Panc1 (cell line): ENCODE data around the gene HOXB2. TPM values are rescaled to one million over a fixed set of nuclear protein-coding genes. Genes with fewer than 3 reads are reported as not detected.
A peak's percentile ranks its signal among the peaks of the same experiment; 100 is the strongest.

Source experiments
- ATAC-seq: fragments of 200-7000 bp; cut with Tn5 transposase; 2 replicates; pipeline ENCODE4 v1.9.1; 2020; ENCODE audit warnings: mild to moderate bottlenecking, moderate library complexity
- BruUV-seq: library from RNA; stranded (reverse); fragments of 400-500 nt; replicated peaks from 2 replicates; lab custom pipeline; 2021; lab: Mats Ljungman, UMichigan
- CTCF ChIA-PET: fragments of 300-600 bp; sonication (Branson Sonifier 250); formaldehyde crosslinking; loops from one replicate; lab custom pipeline; 2022; ENCODE audit warnings: antibody characterized with exemption; lab: Charles Lee
- POLR2A ChIA-PET: fragments of 300-600 bp; sonication (Branson Sonifier 250); formaldehyde crosslinking; loops from one replicate; lab custom pipeline; 2022; ENCODE audit warnings: antibody characterized with exemption; lab: Charles Lee
- DNase-seq: peaks from one replicate; pipeline ENCODE4 v3.0.0-alpha.2; 2010; ENCODE audit warnings: low read depth, low spot score
- H3K27ac ChIP-seq: 2 replicates; pipeline ENCODE4 v1.5.1; 2011; ENCODE audit warnings: mild to moderate bottlenecking, low read length, inconsistent platforms
- H3K27me3 ChIP-seq: fragments of 200-500 bp; sonication (Bioruptor generic); 2 replicates; pipeline ENCODE4 v1.6.0; 2014; ENCODE audit warnings: low read length, inconsistent platforms; ENCODE audit not compliant: control insufficient read depth, insufficient read depth
- H3K36me3 ChIP-seq: fragments of 200-500 bp; sonication (Bioruptor generic); 2 replicates; pipeline ENCODE4 v1.5.1; 2014; ENCODE audit warnings: inconsistent platforms, mild to moderate bottlenecking, low read length, moderate library complexity; ENCODE audit not compliant: control insufficient read depth, insufficient read depth
- H3K4me1 ChIP-seq: 2 replicates; pipeline ENCODE4 v1.5.1; 2011; ENCODE audit warnings: inconsistent platforms, mild to moderate bottlenecking, low read length, moderate library complexity; ENCODE audit not compliant: control insufficient read depth, insufficient read depth
- H3K4me3 ChIP-seq, 2 experiments: 2 replicates each; pipeline ENCODE4 v1.5.1; 2011 to 2012; ENCODE audit warnings: low read depth in 2 of 2, low read length in 2 of 2, mild to moderate bottlenecking in 2 of 2, inconsistent platforms in 1 of 2, moderate library complexity in 1 of 2
- H3K9me3 ChIP-seq: fragments of 200-500 bp; sonication (Bioruptor generic); 2 replicates; pipeline ENCODE4 v1.5.1; 2014; ENCODE audit warnings: low read depth, mild to moderate bottlenecking, inconsistent platforms, low read length, moderate library complexity; ENCODE audit not compliant: control insufficient read depth, insufficient read depth
- CTCF ChIP-seq: fragments of 450-650 bp; IDR thresholded peaks from 2 replicates; pipeline ENCODE4 v1.5.1; 2017; ENCODE audit warnings: mild to moderate bottlenecking
- POLR2AphosphoS5 ChIP-seq: IDR thresholded peaks from 2 replicates; pipeline ENCODE4 v1.6.1; 2012; ENCODE audit warnings: mild to moderate bottlenecking, low read depth, low read length, moderate library complexity
- SIN3A ChIP-seq: IDR thresholded peaks from 2 replicates; pipeline ENCODE4 v1.6.1; 2012; ENCODE audit warnings: low read depth, mild to moderate bottlenecking, low read length, moderate library complexity, borderline replicate concordance; ENCODE audit not compliant: insufficient read depth
- TCF7L2 ChIP-seq: IDR thresholded peaks from 2 replicates; pipeline ENCODE4 v1.6.1; 2011; ENCODE audit warnings: mild to moderate bottlenecking, low read depth, low read length, inconsistent platforms
- in situ Hi-C: cut with HindIII; loops from 2 replicates; pipeline ENCODE4 v1.10.0; 2016; ENCODE audit warnings: low sequenced_read_pairs, low pct_unique_long_range_greater_than_20kb
- intact Hi-C: fragments of 100-400 bp; cut with micrococcal nuclease; formaldehyde crosslinking; loops from one replicate; pipeline ENCODE4 v1.10.0; 2022; ENCODE audit not compliant: unreplicated experiment
- total RNA-seq: library from RNA; stranded (reverse); gene quantifications from one replicate; pipeline ENCODE4 v1.2.1, GENCODE V29; 2021; ENCODE audit not compliant: unreplicated experiment
- TF ChIP-seq, protein P1 (sequence below), 2 experiments: IDR thresholded peaks; 2 replicates each; pipeline ENCODE4 v1.6.1; 2011 to 2012; ENCODE audit warnings: low read depth in 2 of 2, control low read depth in 1 of 2, low read length in 1 of 2, mild to moderate bottlenecking in 1 of 2, moderate library complexity in 1 of 2; ENCODE audit not compliant: insufficient read depth in 1 of 2

HOXB2 gene
- total RNA-seq, 1 experiment from 2014 or later = 70.1 TPM

DNA sequence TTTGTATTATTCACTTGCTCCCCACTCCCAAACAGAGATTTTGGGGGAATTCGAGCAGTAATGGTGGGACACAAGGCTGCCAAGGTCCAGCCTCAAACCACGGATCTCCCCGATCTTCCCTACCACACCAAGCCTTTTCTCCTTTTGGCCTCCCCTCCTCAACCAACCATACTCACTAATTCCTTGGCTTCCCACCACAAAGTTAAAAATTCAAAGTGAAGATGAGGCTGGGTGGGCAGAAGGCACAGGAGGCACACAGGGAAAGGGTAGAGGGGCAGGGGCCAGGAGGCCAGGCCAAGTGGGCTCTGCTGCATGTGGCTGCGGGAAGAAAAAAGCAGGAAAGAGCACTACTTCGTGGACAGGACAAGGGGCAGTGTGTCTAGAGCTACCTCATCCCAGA, 18.0 kb upstream of the HOXB2 start:
- TF ChIP-seq SIN3A = no peak
- TF ChIP-seq POLR2AphosphoS5 = no peak
- TF ChIP-seq, protein P1, sequence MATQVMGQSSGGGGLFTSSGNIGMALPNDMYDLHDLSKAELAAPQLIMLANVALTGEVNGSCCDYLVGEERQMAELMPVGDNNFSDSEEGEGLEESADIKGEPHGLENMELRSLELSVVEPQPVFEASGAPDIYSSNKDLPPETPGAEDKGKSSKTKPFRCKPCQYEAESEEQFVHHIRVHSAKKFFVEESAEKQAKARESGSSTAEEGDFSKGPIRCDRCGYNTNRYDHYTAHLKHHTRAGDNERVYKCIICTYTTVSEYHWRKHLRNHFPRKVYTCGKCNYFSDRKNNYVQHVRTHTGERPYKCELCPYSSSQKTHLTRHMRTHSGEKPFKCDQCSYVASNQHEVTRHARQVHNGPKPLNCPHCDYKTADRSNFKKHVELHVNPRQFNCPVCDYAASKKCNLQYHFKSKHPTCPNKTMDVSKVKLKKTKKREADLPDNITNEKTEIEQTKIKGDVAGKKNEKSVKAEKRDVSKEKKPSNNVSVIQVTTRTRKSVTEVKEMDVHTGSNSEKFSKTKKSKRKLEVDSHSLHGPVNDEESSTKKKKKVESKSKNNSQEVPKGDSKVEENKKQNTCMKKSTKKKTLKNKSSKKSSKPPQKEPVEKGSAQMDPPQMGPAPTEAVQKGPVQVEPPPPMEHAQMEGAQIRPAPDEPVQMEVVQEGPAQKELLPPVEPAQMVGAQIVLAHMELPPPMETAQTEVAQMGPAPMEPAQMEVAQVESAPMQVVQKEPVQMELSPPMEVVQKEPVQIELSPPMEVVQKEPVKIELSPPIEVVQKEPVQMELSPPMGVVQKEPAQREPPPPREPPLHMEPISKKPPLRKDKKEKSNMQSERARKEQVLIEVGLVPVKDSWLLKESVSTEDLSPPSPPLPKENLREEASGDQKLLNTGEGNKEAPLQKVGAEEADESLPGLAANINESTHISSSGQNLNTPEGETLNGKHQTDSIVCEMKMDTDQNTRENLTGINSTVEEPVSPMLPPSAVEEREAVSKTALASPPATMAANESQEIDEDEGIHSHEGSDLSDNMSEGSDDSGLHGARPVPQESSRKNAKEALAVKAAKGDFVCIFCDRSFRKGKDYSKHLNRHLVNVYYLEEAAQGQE (IDR thresholded peaks at IDR 0.05; ENCODE audit: insufficient read depth in 1 of 2, low read depth in 2 of 2, low read length in 1 of 2) = no peak
- TF ChIP-seq TCF7L2 = no peak
- TF ChIP-seq CTCF = no peak
- CTCF ChIA-PET = interaction anchor here (0.5 to 0.6 kb wide), 2 partner anchors 11 to 268 kb away, joined by 3 to 4 read pairs; no protein-coding TSS in a partner anchor
- peaks cover 4% of the 10 kb centered on the region; the same call in 1 of the 2 replicates for H3K36me3 ChIP-seq
- H3K9me3 ChIP-seq = no peaks in the 10 kb centered on the region
- peak overlapping the region; percentile 97 for H3K27ac ChIP-seq
- DNase-seq = no peak
- in situ Hi-C loops (no loop called here), intact Hi-C loops (no loop called here)
- BruUV-seq = no TSS peak
- H3K4me1 ChIP-seq = peaks cover 95% of the 10 kb centered on the region
- no peaks in the 10 kb centered on the region for H3K27me3 ChIP-seq
- peak overlapping the region; percentile 16 to 36; a peak in 3 of 4 replicates for H3K4me3 ChIP-seq
- 0 out of 2 replicates have a peak, but pooled peaks have one; percentile 0 for ATAC-seq
- POLR2A ChIA-PET = interaction anchor here (0.5 kb wide), 1 partner anchor 494 kb away, joined by 7 read pairs; no protein-coding TSS in a partner anchor

- in situ Hi-C loops (no loop called here), intact Hi-C loops (no loop called here)
- Histone ChIP-seq H3K36me3 (peaks cover 4% of the 10 kb centered on the region; the same call in 1 of the 2 replicates), H3K27me3 (no peaks in the 10 kb centered on the region), H3K27ac (peak overlapping the region; percentile 97), H3K4me3 (peak overlapping the region; percentile 0 to 36; a peak in 1 of 4 replicates), H3K4me1 (peaks cover 95% of the 10 kb centered on the region), H3K9me3 (no peaks in the 10 kb centered on the region)
- TSS peak; percentile 8 for BruUV-seq
- ChIA-PET CTCF (interaction anchor here (0.6 to 0.7 kb wide), 2 partner anchors 15 to 268 kb away, joined by 3 read pairs; no protein-coding TSS in a partner anchor), POLR2A (interaction anchor here (0.5 kb wide), 1 partner anchor 493 kb away, joined by 7 read pairs; no protein-coding TSS in a partner anchor)
- ATAC-seq (peak; percentile 40), DNase-seq (no peak)
- 0 out of 2 replicates have a peak, but pooled peaks have one; percentile 19 for TF ChIP-seq POLR2AphosphoS5
- TF ChIP-seq, protein P1 (IDR thresholded peaks at IDR 0.05; ENCODE audit: insufficient read depth in 1 of 2, low read depth in 2 of 2, low read length in 1 of 2) = no peak
- TF ChIP-seq SIN3A = no peak
- TF ChIP-seq CTCF = peak; percentile 66; the same call in 1 of the 2 replicates
These were observed 17.2 kb upstream of the HOXB2 start for GRCh38 chr17:48561884-48562810.
